ENCODE results near the gene TPCN2. TPM values are rescaled to one million over a fixed set of nuclear protein-coding genes. Genes with fewer than 3 reads are reported as not detected.

Gene TPCN2
- total RNA-seq, 1 donor from 2014 or later = 12.6 TPM

DNA sequence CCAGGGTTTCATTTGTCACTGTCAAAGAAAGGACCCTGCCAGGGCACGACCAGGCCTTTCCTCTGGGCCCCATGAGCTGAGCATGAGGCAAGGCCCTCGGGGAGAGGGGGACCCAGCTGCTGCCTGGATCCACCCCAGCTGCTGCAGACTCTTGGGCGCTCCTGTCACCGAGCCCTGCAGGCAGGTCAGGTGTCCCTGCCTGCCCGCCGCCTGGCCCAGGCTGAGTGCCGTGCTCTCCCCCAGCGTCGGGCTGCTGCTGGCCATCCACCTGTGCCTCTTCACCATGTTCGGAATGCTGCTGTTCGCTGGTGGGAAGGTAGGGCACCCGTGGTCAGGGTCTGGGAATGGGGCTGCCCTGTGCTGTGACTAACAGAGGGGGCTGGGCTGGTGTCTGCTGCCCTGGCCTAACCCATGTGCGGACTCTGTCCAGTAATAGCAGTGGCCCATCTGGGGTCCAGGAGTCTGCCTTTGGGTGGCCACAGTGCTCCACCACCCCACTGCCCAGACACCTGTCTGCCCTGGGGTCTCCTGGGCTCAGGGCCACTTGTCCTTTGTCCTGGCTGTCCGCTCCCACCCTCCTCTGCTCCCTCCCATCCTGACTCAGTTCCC is 15.0 kb downstream of the TPCN2 start:
- Mint-ChIP-seq H3K9me3 (ENCODE audit: low read depth) (no peaks in the 10 kb centered on the region), H3K27me3 (ENCODE audit: low read depth) (no peaks in the 10 kb centered on the region), H3K36me3 (ENCODE audit: low read depth) (peaks cover 5% of the 10 kb centered on the region), H3K27ac (ENCODE audit: unreplicated experiment) (no peak overlapping the region), H3K4me3 (ENCODE audit: unreplicated experiment) (no peak overlapping the region), H3K4me1 (ENCODE audit: low read depth) (peaks cover 4% of the 10 kb centered on the region)
- no peak for DNase-seq (ENCODE audit: low spot score)
- TF ChIP-seq, protein P1, sequence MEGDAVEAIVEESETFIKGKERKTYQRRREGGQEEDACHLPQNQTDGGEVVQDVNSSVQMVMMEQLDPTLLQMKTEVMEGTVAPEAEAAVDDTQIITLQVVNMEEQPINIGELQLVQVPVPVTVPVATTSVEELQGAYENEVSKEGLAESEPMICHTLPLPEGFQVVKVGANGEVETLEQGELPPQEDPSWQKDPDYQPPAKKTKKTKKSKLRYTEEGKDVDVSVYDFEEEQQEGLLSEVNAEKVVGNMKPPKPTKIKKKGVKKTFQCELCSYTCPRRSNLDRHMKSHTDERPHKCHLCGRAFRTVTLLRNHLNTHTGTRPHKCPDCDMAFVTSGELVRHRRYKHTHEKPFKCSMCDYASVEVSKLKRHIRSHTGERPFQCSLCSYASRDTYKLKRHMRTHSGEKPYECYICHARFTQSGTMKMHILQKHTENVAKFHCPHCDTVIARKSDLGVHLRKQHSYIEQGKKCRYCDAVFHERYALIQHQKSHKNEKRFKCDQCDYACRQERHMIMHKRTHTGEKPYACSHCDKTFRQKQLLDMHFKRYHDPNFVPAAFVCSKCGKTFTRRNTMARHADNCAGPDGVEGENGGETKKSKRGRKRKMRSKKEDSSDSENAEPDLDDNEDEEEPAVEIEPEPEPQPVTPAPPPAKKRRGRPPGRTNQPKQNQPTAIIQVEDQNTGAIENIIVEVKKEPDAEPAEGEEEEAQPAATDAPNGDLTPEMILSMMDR (IDR thresholded peaks at IDR 0.05) = no peak

DNA sequence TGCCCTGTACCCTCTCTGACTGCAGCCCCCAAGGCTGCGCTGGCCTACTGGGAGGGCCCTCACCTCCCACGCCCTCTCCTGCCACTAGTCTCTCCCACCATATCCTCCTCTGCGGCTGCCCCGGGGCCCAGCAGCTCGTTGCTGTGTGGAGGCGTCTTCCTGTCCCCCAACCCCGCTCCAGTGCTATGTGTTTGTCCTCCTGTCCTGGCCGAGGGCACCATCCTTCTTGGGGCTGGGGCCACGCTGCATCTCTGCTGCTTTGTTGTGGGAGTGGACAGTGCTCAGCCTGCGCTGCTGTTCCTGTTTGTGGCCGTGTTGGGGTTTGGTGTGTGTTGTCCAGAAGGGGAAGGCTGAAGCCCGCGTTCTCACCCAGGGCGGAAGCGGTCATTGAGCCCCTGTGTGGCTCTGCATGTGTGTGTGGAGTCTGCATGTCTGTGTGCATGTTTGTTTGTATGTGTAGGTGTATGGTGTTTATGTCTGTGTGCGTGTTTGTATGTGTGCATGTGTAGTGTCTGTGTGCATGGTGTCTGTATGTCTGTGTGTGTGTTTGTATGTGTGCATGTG is 15.7 kb downstream of the TPCN2 start:
- Mint-ChIP-seq H3K4me1 (ENCODE audit: low read depth) (peaks cover 4% of the 10 kb centered on the region), H3K36me3 (ENCODE audit: low read depth) (peaks cover 5% of the 10 kb centered on the region), H3K4me3 (ENCODE audit: unreplicated experiment) (no peak overlapping the region), H3K9me3 (ENCODE audit: low read depth) (no peaks in the 10 kb centered on the region), H3K27ac (ENCODE audit: unreplicated experiment) (no peak overlapping the region), H3K27me3 (ENCODE audit: low read depth) (no peaks in the 10 kb centered on the region)
- no peak for DNase-seq (ENCODE audit: low spot score)
- TF ChIP-seq, protein P1 (IDR thresholded peaks at IDR 0.05) = no peak

GRCh38 chr11:69065147-69065710 is 16.5 kb downstream of the TPCN2 start:
- H3K27ac Mint-ChIP-seq (ENCODE audit: unreplicated experiment) = no peak overlapping the region
- H3K9me3 Mint-ChIP-seq (ENCODE audit: low read depth) = no peaks in the 10 kb centered on the region
- TF ChIP-seq, protein P1 (IDR thresholded peaks at IDR 0.05) = no peak

GRCh38 chr11:69066122-69067112 is 17.7 kb downstream of the TPCN2 start:
- H3K9me3 Mint-ChIP-seq (ENCODE audit: low read depth) = no peaks in the 10 kb centered on the region
- TF ChIP-seq, protein P1 (IDR thresholded peaks at IDR 0.05) = no peak
- no peak for DNase-seq (ENCODE audit: low spot score)
- H3K4me1 Mint-ChIP-seq (ENCODE audit: low read depth) = peaks cover 4% of the 10 kb centered on the region
- H3K4me3 Mint-ChIP-seq (ENCODE audit: unreplicated experiment) = no peak overlapping the region
- H3K27ac Mint-ChIP-seq (ENCODE audit: unreplicated experiment) = no peak overlapping the region
- no peaks in the 10 kb centered on the region for H3K27me3 Mint-ChIP-seq (ENCODE audit: low read depth)
- H3K36me3 Mint-ChIP-seq (ENCODE audit: low read depth) = peaks cover 11% of the 10 kb centered on the region

More at GRCh38 chr11:69065147-69065710, 16.5 kb downstream of the TPCN2 start:
- Mint-ChIP-seq H3K4me3 (ENCODE audit: unreplicated experiment) (no peak overlapping the region), H3K36me3 (ENCODE audit: low read depth) (peaks cover 5% of the 10 kb centered on the region), H3K27me3 (ENCODE audit: low read depth) (no peaks in the 10 kb centered on the region), H3K4me1 (ENCODE audit: low read depth) (peaks cover 4% of the 10 kb centered on the region)
- DNase-seq (ENCODE audit: low spot score) = no peak

DNA sequence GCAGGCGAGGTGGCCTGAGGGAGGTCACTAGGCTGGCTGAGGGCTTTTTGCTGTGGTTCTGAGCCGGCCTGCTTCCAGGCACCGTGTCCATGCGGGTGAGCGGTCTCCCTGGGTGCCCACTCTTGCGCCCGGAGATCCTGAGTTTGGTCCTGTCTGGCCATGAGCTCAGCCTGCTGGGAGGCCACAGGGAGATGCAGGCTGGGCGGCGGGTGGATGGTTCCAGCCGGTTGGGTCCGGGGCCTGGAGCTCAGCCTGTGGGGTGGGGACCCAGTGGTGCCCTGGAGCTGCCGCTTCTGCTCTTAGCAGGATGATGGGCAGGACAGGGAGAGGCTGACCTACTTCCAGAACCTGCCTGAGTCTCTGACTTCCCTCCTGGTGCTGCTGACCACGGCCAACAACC is 18.5 kb downstream of the TPCN2 start:
- peaks cover 10% of the 10 kb centered on the region for H3K36me3 Mint-ChIP-seq (ENCODE audit: low read depth)
- H3K4me3 Mint-ChIP-seq (ENCODE audit: unreplicated experiment) = no peak overlapping the region
- H3K4me1 Mint-ChIP-seq (ENCODE audit: low read depth) = peaks cover 4% of the 10 kb centered on the region
- no peak overlapping the region for H3K27ac Mint-ChIP-seq (ENCODE audit: unreplicated experiment)
- DNase-seq (ENCODE audit: low spot score) = no peak
- TF ChIP-seq, protein P1 (IDR thresholded peaks at IDR 0.05) = no peak
- H3K9me3 Mint-ChIP-seq (ENCODE audit: low read depth) = no peaks in the 10 kb centered on the region
- H3K27me3 Mint-ChIP-seq (ENCODE audit: low read depth) = no peaks in the 10 kb centered on the region
